Dermis lymphatic vessel endothelial cell (primary cell): Measurements from ENCODE around the gene MYRF. TPM values are rescaled to one million over a fixed set of nuclear protein-coding genes. Genes with fewer than 3 reads are reported as not detected.

Source experiments
- total RNA-seq: library from RNA; depleted of rRNA; stranded (reverse); fragments of >200 nt; gene quantifications from 2 replicates; pipeline ENCODE4 v1.2.1, GENCODE V29; 2014

MYRF gene
- 0.11 and 0.26 TPM in 2 replicates for total RNA-seq

DNA sequence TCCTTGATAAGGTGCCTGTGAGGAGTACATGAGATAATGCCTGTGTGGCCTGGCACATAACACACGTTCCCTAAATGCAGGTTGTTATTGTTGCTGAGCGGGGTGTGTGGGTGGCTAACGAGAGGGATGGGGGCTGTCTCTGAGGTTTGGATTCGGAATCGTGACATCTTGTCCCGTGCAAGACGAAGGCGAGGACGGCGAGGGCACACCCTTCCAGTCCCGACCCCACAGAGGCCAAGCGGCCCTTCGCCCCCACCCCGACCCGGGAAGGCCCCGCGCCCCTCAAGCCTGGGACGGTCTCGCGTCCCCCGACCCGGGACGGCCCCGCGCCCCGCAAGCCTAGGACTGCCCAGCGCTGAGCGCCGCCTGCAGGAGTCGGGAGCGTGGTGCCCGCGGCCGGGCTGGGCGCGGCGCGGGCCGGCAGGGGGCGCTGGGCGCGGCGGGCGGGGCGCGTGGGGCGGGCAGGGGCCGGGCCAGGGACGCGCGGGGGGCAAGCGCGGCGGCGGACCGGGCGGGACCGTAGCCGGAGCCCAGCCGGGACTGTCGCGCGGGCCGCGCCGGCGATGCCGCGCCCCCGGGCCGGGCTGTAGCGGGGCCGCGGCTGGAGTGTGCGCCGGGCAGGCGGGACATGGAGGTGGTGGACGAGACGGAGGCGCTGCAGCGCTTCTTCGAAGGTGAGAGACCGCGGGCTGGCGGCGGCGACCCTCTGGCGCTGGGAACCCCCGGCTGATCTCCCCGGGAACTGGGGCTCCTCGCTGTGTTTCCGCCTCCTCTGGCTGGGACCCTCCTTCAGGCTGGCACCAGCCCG lies at the start of gene MYRF:
MYRF (plus strand) TSS at position 520 of the 808 bp plus-strand sequence; CDS start at position 629, 109 bp downstream.

DNA sequence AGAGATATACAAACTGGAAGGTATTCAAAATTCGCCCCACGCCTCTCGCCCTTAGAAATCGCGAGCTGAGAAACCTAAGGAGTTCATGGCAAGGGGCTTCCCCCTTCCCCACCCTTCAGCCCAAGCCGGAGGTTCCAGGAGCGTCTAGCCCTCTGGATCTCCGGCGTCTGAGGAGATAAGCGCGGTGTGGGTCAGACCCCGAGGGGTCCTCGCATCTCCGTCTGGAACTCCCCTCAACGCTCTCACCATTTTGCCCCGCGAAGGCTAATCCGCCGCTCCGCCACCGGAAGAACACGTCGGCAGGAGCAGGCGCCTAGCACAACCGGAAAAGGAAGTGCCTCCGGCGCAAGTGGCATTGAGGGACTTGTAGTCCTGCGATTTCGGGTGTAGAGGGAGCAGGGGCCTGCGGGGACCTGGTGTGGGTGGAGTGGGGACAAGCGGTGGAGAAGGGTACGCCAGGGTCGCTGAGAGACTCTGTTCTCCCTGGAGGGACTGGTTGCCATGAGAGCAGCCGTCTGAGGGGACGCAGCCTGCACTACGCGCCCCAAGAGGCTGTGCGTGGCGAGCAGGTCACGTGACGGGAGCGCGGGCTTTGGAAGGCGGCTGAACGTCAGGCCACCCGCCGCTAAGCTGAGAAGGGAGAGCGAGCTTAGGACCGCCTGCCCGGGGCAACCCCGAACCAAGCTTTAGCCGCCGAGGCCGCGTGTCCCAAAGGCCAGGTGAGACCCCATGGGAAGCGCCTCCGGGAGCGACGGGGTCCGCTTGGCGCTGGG lies 40.1 kb downstream of the MYRF start, which contains the start of the genes FEN1 and TMEM258:
FEN1 (plus strand) TSS at position 602 of the 773 bp plus-strand sequence. CDS start 2,451 bp downstream, outside the sequence.
TMEM258 (minus strand) TSS at position 290 of the 773 bp plus-strand sequence; CDS start at position 249, 41 bp downstream.

DNA sequence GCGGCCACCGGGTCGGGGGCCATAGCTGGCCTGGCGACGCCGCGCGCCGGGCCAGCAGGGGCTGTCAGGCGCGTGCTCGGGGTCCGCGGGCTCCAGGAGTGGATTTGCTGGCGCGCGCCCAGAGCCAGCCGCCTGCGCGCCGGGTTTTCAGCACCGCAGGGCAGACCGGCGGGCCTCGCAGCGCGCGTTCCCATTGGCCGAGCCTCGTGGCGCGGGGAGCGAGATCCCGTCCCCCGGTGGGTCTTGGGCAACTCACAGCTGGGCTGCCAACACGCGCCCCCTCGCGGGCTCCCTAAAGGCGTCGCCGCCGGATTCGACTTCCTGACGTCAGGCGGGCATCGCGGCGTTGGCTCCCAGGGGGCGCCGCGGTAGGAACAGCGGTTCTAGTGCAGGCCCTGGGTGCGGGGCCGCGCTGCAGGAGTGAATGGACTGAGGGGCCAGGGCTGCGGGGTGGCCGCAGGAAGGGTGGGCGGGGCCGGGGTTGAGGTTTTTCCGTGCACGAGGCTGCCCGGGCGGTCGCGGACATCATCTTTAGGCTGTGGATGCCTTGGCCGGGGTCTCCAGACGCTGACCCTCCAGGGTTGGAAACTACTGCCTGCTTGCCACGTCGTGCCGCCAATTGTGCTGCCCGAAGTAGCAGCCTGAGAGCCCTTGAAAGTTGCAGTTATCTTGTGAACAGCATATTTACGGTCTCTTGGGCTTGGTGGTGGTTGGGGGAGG lies 64.5 kb downstream of the MYRF start, which contains the start of gene FADS1:
FADS1 (minus strand) TSS at position 268 of the 720 bp plus-strand sequence; CDS start at position 194, 74 bp downstream.

DNA sequence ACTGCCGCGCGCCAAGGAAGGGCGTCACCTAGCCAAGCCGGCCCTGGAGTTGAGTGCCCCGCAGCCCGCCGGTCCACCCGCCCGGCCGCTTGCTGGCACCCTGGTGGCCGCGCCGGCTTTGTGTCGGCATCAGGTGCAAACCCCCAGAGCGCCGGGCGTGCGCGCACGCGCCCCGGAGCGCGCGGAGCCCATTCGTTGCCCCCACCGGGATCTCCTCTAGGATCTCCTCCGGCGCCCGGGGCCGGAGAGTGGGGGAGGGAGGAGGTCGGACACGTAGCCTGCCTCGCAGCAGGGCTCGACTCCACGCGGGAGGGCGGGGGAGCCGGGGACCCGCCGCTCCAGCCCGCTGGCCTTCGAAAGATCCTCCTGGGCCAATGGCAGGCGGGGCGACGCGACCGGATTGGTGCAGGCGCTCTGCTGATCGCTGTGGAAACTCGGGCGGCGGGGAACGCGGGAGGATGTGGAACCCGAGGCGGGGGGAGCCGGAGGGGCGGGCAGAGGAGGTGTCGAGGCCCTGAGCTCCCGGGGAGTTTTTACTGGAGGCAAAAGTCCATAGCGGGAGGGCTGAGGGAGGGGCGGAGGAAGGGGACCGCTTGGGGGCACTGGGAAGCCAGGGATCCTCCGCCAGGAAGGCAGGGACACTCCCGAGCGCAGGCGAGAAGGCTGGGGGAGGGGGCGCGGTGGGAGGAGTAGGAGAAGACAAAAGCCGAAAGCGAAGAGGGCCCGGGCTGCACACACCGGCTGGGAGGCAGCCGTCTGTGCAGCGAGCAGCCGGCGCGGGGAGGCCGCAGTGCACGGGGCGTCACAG lies 75.3 kb downstream of the MYRF start, which contains the start of gene FADS2:
FADS2 (plus strand) TSS at position 730 of the 808 bp plus-strand sequence. CDS start 91 bp downstream, outside the sequence.

Other genes with a start within 250 kb of the MYRF start
- gene LRRC10B, start 243.9 kb upstream of the MYRF start, total RNA-seq, result 0.11 TPM in 1 of 2 replicates, not detected in the other
- gene SYT7, start 171.6 kb upstream of the MYRF start, total RNA-seq, result 0.22 and 0.43 TPM in 2 replicates
- 1.6 and 1.7 TPM in 2 replicates for gene DAGLA, start 72.2 kb upstream of the MYRF start, total RNA-seq
- 109 and 203 TPM in 2 replicates for gene TMEM258, start 40.0 kb downstream of the MYRF start, total RNA-seq
- gene FEN1, start 40.3 kb downstream of the MYRF start, total RNA-seq, result 9.6 and 10.7 TPM in 2 replicates
- 18.4 and 29.9 TPM in 2 replicates for gene FADS1, start 64.4 kb downstream of the MYRF start, total RNA-seq
- 23.1 and 32.7 TPM in 2 replicates for gene FADS2, start 75.7 kb downstream of the MYRF start, total RNA-seq
- 26.9 and 51.1 TPM in 2 replicates for gene FADS3, start 138.9 kb downstream of the MYRF start, total RNA-seq
- 6.3 and 12.2 TPM in 2 replicates for gene RAB3IL1, start 164.9 kb downstream of the MYRF start, total RNA-seq
- under 0.01 TPM in 2 replicates for gene BEST1, start 197.7 kb downstream of the MYRF start, total RNA-seq
- gene FTH1, start 215.0 kb downstream of the MYRF start, total RNA-seq, result 380 and 579 TPM in 2 replicates